ENCODE measurements around the gene SMTNL2.
"Not testable (repeated sequence)": the region's sequence is repeated elsewhere in the genome, so short reads cannot be mapped to it uniquely, and the experiment has no call there.

Gene SMTNL2

DNA sequence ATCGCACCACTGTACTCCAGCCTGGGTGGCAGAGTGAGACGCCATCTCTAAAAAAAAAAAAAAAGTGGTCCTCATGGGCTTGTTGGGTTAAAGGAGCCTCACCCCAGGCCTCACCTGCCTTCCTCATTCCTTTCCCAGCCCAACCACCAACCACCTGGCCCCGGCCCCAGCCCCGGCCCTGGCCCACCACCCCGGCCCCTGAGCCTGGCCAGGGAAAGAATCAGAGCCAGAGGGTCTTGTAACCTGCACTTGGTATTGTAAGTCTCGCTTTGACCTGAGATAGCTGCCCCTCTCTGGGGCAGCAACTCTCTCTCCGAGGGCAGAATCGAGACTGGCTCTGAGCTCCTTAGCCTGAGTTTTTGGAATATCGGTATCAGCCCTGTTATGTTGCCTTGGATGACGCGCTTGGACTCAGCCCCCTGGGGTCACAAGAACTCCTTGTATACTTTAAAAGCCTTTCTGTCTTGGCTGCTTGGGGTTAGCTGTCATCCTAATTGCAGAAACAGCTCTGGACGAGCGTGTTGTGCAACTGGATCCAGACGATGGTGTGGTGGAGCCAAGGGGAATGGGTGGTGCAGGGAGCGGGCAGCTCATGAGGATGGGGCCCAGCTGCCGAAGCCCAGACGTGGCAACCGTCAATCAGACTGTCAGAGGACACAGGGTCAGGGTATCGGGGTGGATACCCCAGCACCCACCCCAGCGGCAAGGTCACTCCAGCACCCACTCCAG lies 14.6 kb downstream of the SMTNL2 start:
- DNase-seq (ENCODE audit: insufficient read length) = no peak
- no peak for TF ChIP-seq POLR2AphosphoS5 (IDR thresholded peaks at IDR 0.05; ENCODE audit: low read depth, low read length)
- TF ChIP-seq TAF1 (IDR thresholded peaks at IDR 0.05; ENCODE audit: borderline replicate concordance, low read depth, low read length) = no peak
- TF ChIP-seq POLR2A (IDR thresholded peaks at IDR 0.05; ENCODE audit: low read depth, low read length) = no peak
- no peak for FAIRE-seq

- TF ChIP-seq POLR2AphosphoS5 (IDR thresholded peaks at IDR 0.05; ENCODE audit: low read depth, low read length) (no peak), POLR2A (IDR thresholded peaks at IDR 0.05; ENCODE audit: low read depth, low read length) (no peak), TAF1 (IDR thresholded peaks at IDR 0.05; ENCODE audit: borderline replicate concordance, low read depth, low read length) (no peak)
- DNase-seq (ENCODE audit: insufficient read length) = no peak
- FAIRE-seq = no peak
Observed at GRCh38 chr17:4599505-4600281, 15.4 kb downstream of the SMTNL2 start.

- FAIRE-seq (no peak), DNase-seq (ENCODE audit: insufficient read length) (no peak)
- TF ChIP-seq POLR2AphosphoS5 (IDR thresholded peaks at IDR 0.05; ENCODE audit: low read depth, low read length) = no peak
- TF ChIP-seq POLR2A (IDR thresholded peaks at IDR 0.05; ENCODE audit: low read depth, low read length) = no peak
- TF ChIP-seq TAF1 (IDR thresholded peaks at IDR 0.05; ENCODE audit: borderline replicate concordance, low read depth, low read length) = no peak
Observed at GRCh38 chr17:4600563-4600962, 16.2 kb downstream of the SMTNL2 start.

GRCh38 chr17:4601326-4601725 lies 17.0 kb downstream of the SMTNL2 start:
- DNase-seq (ENCODE audit: insufficient read length) = no peak
- no peak for FAIRE-seq
- TF ChIP-seq POLR2AphosphoS5 (IDR thresholded peaks at IDR 0.05; ENCODE audit: low read depth, low read length) (no peak), POLR2A (IDR thresholded peaks at IDR 0.05; ENCODE audit: low read depth, low read length) (no peak), TAF1 (IDR thresholded peaks at IDR 0.05; ENCODE audit: borderline replicate concordance, low read depth, low read length) (no peak)

- FAIRE-seq (no peak), DNase-seq (ENCODE audit: insufficient read length) (no peak)
- no peak for TF ChIP-seq POLR2AphosphoS5 (IDR thresholded peaks at IDR 0.05; ENCODE audit: low read depth, low read length)
- no peak for TF ChIP-seq TAF1 (IDR thresholded peaks at IDR 0.05; ENCODE audit: borderline replicate concordance, low read depth, low read length)
- TF ChIP-seq POLR2A (IDR thresholded peaks at IDR 0.05; ENCODE audit: low read depth, low read length) = no peak
Observed at GRCh38 chr17:4602041-4602440, 17.7 kb downstream of the SMTNL2 start.

DNA sequence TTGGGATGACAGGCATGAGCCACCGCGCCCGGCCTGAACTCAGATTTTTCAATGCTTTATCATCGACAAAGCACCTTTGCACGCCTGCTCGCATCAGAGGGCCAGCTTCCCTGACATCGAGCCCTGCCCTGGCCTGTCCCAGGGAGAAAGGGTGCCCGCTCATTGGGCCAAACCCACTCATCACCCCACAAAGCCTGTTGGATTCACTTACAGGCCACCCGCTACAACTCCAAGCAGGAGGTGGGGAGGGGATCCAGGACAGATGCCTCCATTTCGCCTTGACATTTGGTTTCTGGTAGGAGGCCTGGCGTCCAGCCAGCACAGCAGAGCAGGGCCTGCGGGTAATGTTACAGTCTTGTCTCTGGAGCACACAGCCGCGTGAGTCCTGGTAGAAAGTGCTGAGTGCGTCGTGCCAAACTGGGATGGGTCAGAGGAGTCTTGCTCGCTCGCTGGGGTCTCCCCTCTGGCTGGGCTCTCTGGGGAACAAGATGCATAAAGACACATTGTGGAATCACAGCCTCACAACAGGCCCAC lies 19.8 kb downstream of the SMTNL2 start:
- no peak for DNase-seq (ENCODE audit: insufficient read length)
- no peak for FAIRE-seq
- TF ChIP-seq POLR2AphosphoS5 (IDR thresholded peaks at IDR 0.05; ENCODE audit: low read depth, low read length) = no peak
- TF ChIP-seq POLR2A (IDR thresholded peaks at IDR 0.05; ENCODE audit: low read depth, low read length) = no peak
- no peak for TF ChIP-seq TAF1 (IDR thresholded peaks at IDR 0.05; ENCODE audit: borderline replicate concordance, low read depth, low read length)

DNA sequence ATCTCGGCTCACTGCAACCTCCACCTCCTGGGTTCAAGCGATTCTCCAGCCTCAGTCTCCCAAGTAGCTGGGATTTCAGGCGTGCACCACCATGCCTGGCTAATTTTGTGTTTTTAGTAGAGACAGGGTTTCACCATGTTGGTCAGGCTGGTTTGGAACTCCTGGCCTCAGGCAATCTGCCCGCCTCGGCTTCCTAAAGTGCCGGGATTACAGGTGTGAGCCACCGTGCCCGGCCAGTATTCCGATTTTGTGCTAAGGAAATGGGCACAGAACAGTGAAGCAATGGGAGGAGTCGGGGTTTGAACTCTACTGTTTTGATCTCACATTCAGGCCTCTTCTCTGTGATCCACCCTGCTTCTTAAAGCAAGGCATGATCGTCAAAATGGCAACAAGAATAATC lies 20.4 kb downstream of the SMTNL2 start:
- FAIRE-seq; DNase-seq (ENCODE audit: insufficient read length): not testable (repeated sequence)

DNA sequence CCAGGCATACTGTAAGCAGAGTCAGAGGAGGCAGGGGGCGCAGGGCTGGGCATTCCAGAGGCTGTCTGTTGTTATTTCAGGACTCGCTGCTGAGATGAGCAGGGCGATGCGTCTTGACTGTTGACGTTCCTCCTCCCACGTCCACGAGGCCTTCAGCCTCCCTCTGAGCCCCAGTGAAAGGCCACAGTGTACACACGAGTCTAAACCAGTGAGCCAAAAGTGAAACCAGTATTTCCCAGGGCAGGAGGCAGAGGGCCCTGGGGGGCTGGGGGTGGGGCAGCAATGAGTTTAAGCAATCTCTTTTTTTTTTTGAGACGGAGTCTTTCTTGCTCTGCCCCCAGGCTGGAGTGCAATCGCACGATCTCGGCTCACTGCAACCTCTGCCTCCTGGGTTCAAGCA lies 21.5 kb downstream of the SMTNL2 start:
- DNase-seq (ENCODE audit: insufficient read length) (no peak), FAIRE-seq (no peak)
- no peak for TF ChIP-seq POLR2AphosphoS5 (IDR thresholded peaks at IDR 0.05; ENCODE audit: low read depth, low read length)
- TF ChIP-seq POLR2A (IDR thresholded peaks at IDR 0.05; ENCODE audit: low read depth, low read length) = no peak
- no peak for TF ChIP-seq TAF1 (IDR thresholded peaks at IDR 0.05; ENCODE audit: borderline replicate concordance, low read depth, low read length)

DNA sequence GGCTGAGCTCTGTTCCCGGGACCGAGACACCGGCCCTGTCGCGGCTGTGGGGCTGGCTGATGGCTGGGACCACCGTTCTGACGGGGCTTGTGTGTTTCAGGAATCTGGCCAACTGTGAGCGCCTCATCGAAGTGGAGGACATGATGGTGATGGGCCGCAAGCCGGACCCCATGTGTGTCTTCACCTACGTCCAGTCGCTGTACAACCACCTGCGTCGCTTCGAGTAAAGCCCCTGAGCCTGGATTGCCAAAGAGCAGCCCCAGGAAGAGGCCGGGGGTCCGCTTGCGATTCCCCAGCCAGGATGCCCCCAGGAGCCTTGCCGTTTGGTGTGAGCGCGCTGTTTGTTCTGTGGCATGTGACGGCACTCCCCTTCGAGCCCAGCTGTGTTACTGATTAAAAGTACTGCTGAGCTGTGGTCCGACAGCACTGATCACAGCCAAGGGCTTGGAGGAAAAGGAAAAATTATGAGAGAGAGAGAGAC lies 23.0 kb downstream of the SMTNL2 start:
- DNase-seq (ENCODE audit: insufficient read length) = no peak
- TF ChIP-seq POLR2A (IDR thresholded peaks at IDR 0.05; ENCODE audit: low read depth, low read length) = no peak
- no peak for TF ChIP-seq POLR2AphosphoS5 (IDR thresholded peaks at IDR 0.05; ENCODE audit: low read depth, low read length)
- TF ChIP-seq TAF1 (IDR thresholded peaks at IDR 0.05; ENCODE audit: borderline replicate concordance, low read depth, low read length) = no peak

DNA sequence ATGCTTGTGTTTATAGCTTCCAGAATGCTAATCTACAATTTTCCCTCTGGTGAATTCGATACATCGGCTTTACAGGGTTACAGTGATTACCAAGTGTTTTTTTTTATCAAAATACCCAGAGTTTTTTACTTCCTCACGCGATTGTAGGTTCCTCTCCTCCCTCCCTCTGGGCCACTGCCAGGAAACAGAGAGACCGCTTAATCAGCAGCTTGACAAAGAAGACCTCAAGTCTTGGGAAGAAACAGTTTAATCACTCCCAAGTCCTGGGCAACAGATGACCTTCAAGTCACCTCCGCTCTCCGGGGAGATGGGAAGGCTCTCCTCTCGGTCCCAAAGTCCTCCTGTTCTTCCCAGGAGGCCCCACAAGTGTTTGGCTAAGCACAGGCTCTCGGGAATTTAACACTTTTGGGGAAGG lies 23.5 kb downstream of the SMTNL2 start:
- FAIRE-seq (no peak), DNase-seq (ENCODE audit: insufficient read length) (no peak)
- TF ChIP-seq POLR2A (IDR thresholded peaks at IDR 0.05; ENCODE audit: low read depth, low read length) (no peak), TAF1 (IDR thresholded peaks at IDR 0.05; ENCODE audit: borderline replicate concordance, low read depth, low read length) (no peak), POLR2AphosphoS5 (IDR thresholded peaks at IDR 0.05; ENCODE audit: low read depth, low read length) (no peak)

More for the DNA sequence above, 23.0 kb downstream of the SMTNL2 start:
- FAIRE-seq = no peak

- DNase-seq (ENCODE audit: insufficient read length) (no peak), FAIRE-seq (no peak)
- TF ChIP-seq POLR2A (IDR thresholded peaks at IDR 0.05; ENCODE audit: low read depth, low read length) = no peak
- no peak for TF ChIP-seq POLR2AphosphoS5 (IDR thresholded peaks at IDR 0.05; ENCODE audit: low read depth, low read length)
- TF ChIP-seq TAF1 (IDR thresholded peaks at IDR 0.05; ENCODE audit: borderline replicate concordance, low read depth, low read length) = no peak
Observed at GRCh38 chr17:4609761-4610160, 25.4 kb downstream of the SMTNL2 start.

DNA sequence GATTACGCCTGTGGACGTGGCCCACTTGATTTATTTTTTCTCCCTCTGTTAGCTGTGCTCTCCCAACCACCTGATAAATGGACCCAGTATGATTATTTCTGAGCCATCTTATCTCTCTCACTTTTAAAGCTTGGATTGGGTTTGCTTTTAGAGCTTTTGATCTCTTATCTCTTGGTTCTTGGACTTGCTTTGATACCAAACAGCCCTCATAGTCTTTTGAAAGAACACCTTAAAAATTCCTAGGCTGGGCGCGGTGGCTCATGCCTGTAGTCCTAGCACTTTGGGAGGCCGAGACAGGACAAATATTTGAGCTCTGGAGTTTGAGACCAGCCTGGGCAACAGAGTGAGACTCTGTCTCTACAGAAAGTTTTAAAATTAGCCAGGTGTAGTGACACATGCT lies 25.8 kb downstream of the SMTNL2 start:
- no peak for DNase-seq (ENCODE audit: insufficient read length)
- FAIRE-seq = no peak
- TF ChIP-seq POLR2AphosphoS5 (IDR thresholded peaks at IDR 0.05; ENCODE audit: low read depth, low read length) = no peak
- TF ChIP-seq POLR2A (IDR thresholded peaks at IDR 0.05; ENCODE audit: low read depth, low read length) = no peak
- TF ChIP-seq TAF1 (IDR thresholded peaks at IDR 0.05; ENCODE audit: borderline replicate concordance, low read depth, low read length) = no peak

Measured in GM12892 (cell line).